C4-2B (cell line): ENCODE results near the gene TM7SF3.

ENCODE experiments used
- ZFX ChIP-seq: fragments of 450-650 bp; IDR thresholded peaks from 2 replicates; pipeline ENCODE4 v1.6.1; 2017
- TF ChIP-seq, protein P1 (sequence below): fragments of 450-650 bp; conservative IDR thresholded peaks from 2 replicates; pipeline ENCODE4 v1.5.1; 2017; ENCODE audit warnings: mild to moderate bottlenecking

DNA sequence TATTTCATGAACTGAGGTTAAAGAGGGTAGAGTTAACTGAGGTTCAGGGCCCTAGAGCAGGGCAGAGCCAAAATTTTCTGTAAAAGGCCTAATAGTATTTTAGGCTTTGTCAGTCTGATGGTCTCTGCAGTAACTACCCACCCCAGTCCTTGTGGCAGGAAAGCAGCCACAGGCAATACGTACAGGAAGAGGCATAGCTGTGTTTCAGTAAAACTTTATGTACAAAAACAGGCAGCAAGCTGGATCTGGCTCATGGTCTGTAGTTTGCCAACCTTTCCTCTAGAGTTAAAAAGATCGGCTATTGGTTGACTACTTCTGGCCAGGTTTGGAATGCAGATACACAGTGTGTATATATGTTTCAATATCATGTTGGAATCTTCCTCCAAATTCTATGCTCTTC is 17.2 kb downstream of the TM7SF3 start:
- TF ChIP-seq, protein P1, sequence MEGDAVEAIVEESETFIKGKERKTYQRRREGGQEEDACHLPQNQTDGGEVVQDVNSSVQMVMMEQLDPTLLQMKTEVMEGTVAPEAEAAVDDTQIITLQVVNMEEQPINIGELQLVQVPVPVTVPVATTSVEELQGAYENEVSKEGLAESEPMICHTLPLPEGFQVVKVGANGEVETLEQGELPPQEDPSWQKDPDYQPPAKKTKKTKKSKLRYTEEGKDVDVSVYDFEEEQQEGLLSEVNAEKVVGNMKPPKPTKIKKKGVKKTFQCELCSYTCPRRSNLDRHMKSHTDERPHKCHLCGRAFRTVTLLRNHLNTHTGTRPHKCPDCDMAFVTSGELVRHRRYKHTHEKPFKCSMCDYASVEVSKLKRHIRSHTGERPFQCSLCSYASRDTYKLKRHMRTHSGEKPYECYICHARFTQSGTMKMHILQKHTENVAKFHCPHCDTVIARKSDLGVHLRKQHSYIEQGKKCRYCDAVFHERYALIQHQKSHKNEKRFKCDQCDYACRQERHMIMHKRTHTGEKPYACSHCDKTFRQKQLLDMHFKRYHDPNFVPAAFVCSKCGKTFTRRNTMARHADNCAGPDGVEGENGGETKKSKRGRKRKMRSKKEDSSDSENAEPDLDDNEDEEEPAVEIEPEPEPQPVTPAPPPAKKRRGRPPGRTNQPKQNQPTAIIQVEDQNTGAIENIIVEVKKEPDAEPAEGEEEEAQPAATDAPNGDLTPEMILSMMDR, result no peak
- TF ChIP-seq ZFX, result no peak
